HCT116 (cell line): ENCODE data around the gene SLC28A3. TPM values are rescaled to one million over a fixed set of nuclear protein-coding genes. Genes with fewer than 3 reads are reported as not detected.

Experiments
- ATAC-seq: fragments of 200-7000 bp; cut with Tn5 transposase; 2 replicates; pipeline ENCODE4 v1.9.1; 2020; ENCODE audit warnings: mild to moderate bottlenecking, moderate library complexity
- BruUV-seq: library from RNA; stranded (reverse); fragments of 400-500 nt; replicated peaks from 2 replicates; lab custom pipeline; 2021; lab: Mats Ljungman, UMichigan
- CTCF ChIA-PET: fragments of 300-600 bp; sonication (Branson Sonifier 250); formaldehyde crosslinking; loops from one replicate; lab custom pipeline; 2021; ENCODE audit warnings: antibody characterized with exemption; lab: Charles Lee
- POLR2A ChIA-PET: fragments of 300-600, 350-600 bp; sonication (Branson Sonifier 250); formaldehyde crosslinking; loops from one replicate; lab custom pipeline; 2021; ENCODE audit warnings: antibody characterized with exemption; lab: Charles Lee
- RAD21 ChIA-PET, 2 experiments: fragments of 300-600 bp; sonication (Branson Sonifier 250); formaldehyde crosslinking; loops; one replicate each; lab custom pipeline; 2023; ENCODE audit warnings: low total read pairs in 2 of 2; ENCODE audit not compliant: uncharacterized antibody in 2 of 2, unreplicated experiment in 2 of 2, low non-redundant PET in 1 of 2; lab: Charles Lee
- DNase-seq: peaks from one replicate; pipeline ENCODE4 v3.0.0-alpha.2; 2010; ENCODE audit warnings: low read depth, low spot score
- H2AFZ ChIP-seq: fragments of 200-600 bp; shearing (Covaris generic), sonication (generic); 2 replicates; pipeline ENCODE4 v1.6.1; 2017; ENCODE audit warnings: low read depth, mixed run types, mixed read lengths, antibody characterized with exemption, low read length; ENCODE audit not compliant: poor library complexity, severe bottlenecking
- H3K27ac ChIP-seq: 2 replicates; pipeline ENCODE4 v1.5.1; 2012; ENCODE audit warnings: low read depth, low read length
- H3K27me3 ChIP-seq: fragments of 200-600 bp; sonication (generic); 2 replicates; pipeline ENCODE4 v1.6.1; 2016; ENCODE audit warnings: mixed run types, low read length, mixed read lengths; ENCODE audit not compliant: insufficient read depth
- H3K36me3 ChIP-seq, 2 experiments: fragments of 200-500 bp in 1 of 2; fragments of 200-600 bp in 1 of 2; sonication (Bioruptor generic) in 1 of 2; sonication (generic) in 1 of 2; 2 replicates each; pipeline versions ENCODE4 v1.5.1 to v1.6.1; 2014 to 2016; ENCODE audit warnings: low read length in 2 of 2, inconsistent platforms in 1 of 2, mixed read lengths in 1 of 2, mixed run types in 1 of 2; ENCODE audit not compliant: insufficient read depth in 2 of 2, control insufficient read depth in 1 of 2
- H3K4me1 ChIP-seq, 2 experiments: fragments of 200-600 bp in 1 of 2; sonication (generic) in 1 of 2; 2 replicates each; pipeline versions ENCODE4 v1.5.1 to v1.6.1; 2012 to 2017; ENCODE audit warnings: low read length in 2 of 2, inconsistent platforms in 1 of 2, mild to moderate bottlenecking in 1 of 2, mixed read lengths in 1 of 2, mixed run types in 1 of 2, moderate library complexity in 1 of 2; ENCODE audit not compliant: insufficient read depth in 2 of 2, control insufficient read depth in 1 of 2
- H3K4me2 ChIP-seq: fragments of 200-600 bp; sonication (generic); 2 replicates; pipeline ENCODE4 v1.6.1; 2017; ENCODE audit warnings: mixed run types, low read length, mixed read lengths
- H3K4me3 ChIP-seq, 2 experiments: fragments of 200-600 bp in 1 of 2; sonication (generic) in 1 of 2; replicated peaks in 1 of 2; 2 replicates each; pipeline ENCODE4 v1.5.1; 2011 to 2016; ENCODE audit warnings: low read length in 2 of 2, control low read depth in 1 of 2, low read depth in 1 of 2, mild to moderate bottlenecking in 1 of 2, mixed read lengths in 1 of 2, mixed run types in 1 of 2
- H3K79me2 ChIP-seq: fragments of 200-600 bp; sonication (generic); 2 replicates; pipeline ENCODE4 v1.6.1; 2017; ENCODE audit warnings: mild to moderate bottlenecking, mixed run types, low read length, moderate library complexity, mixed read lengths; ENCODE audit not compliant: insufficient read depth
- H3K9ac ChIP-seq: fragments of 200-600 bp; sonication (generic); 2 replicates; pipeline ENCODE4 v1.6.1; 2016; ENCODE audit warnings: low read length, mixed read lengths
- H3K9me2 ChIP-seq: fragments of 200-600 bp; sonication (generic), shearing (Covaris generic); 2 replicates; pipeline ENCODE4 v1.6.1; 2017; ENCODE audit warnings: mixed run types, mild to moderate bottlenecking, moderate library complexity; ENCODE audit not compliant: insufficient read depth
- H3K9me3 ChIP-seq, 2 experiments: fragments of 200-500 bp in 1 of 2; fragments of 200-600 bp in 1 of 2; sonication (Bioruptor generic) in 1 of 2; sonication (generic) in 1 of 2; 2 replicates each; pipeline ENCODE4 v1.6.1; 2014 to 2017; ENCODE audit warnings: low read length in 2 of 2, mixed read lengths in 2 of 2, inconsistent platforms in 1 of 2, low read depth in 1 of 2, mild to moderate bottlenecking in 1 of 2, mixed run types in 1 of 2, moderate library complexity in 1 of 2; ENCODE audit not compliant: control insufficient read depth in 1 of 2, insufficient read depth in 1 of 2
- H4K20me1 ChIP-seq: fragments of 200-600 bp; sonication (generic), shearing (Covaris generic); 2 replicates; pipeline ENCODE4 v1.6.1; 2017; ENCODE audit warnings: mixed run types, mild to moderate bottlenecking, moderate library complexity; ENCODE audit not compliant: insufficient read depth
- CBX3 ChIP-seq: IDR thresholded peaks from 2 replicates; pipeline ENCODE4 v1.6.1; 2012; ENCODE audit warnings: low read depth
- CEBPB ChIP-seq: IDR thresholded peaks from 2 replicates; pipeline ENCODE4 v1.6.1; 2012; ENCODE audit warnings: low read depth
- EGR1 ChIP-seq: IDR thresholded peaks from 2 replicates; pipeline ENCODE4 v1.6.1; 2012; ENCODE audit warnings: low read depth
- ELF1 ChIP-seq: IDR thresholded peaks from 2 replicates; pipeline ENCODE4 v1.6.1; 2012; ENCODE audit warnings: low read depth, borderline replicate concordance
- EZH2 ChIP-seq: fragments of 200-600 bp; sonication (generic); IDR thresholded peaks from 2 replicates; pipeline ENCODE4 v1.6.1; 2017; ENCODE audit warnings: antibody characterized with exemption, mixed run types
- EZH2phosphoT487 ChIP-seq: fragments of 200-600 bp; IDR thresholded peaks from 2 replicates; pipeline ENCODE4 v1.6.1; 2018; ENCODE audit warnings: antibody characterized with exemption, borderline replicate concordance
- FOSL1 ChIP-seq: IDR thresholded peaks from 2 replicates; pipeline ENCODE4 v1.6.1; 2012; ENCODE audit warnings: low read depth
- JUND ChIP-seq: IDR thresholded peaks from 2 replicates; pipeline ENCODE4 v1.6.1; 2012
- POLR2AphosphoS5 ChIP-seq: IDR thresholded peaks from 2 replicates; pipeline ENCODE4 v1.6.1; 2011; ENCODE audit warnings: mild to moderate bottlenecking, low read depth, low read length, moderate library complexity
- RAD21 ChIP-seq: IDR thresholded peaks from 2 replicates; pipeline ENCODE4 v1.6.1; 2012; ENCODE audit warnings: low read depth, mild to moderate bottlenecking
- SIN3A ChIP-seq: IDR thresholded peaks from 2 replicates; pipeline ENCODE4 v1.6.1; 2012; ENCODE audit warnings: low read depth
- SP1 ChIP-seq: IDR thresholded peaks from 2 replicates; pipeline ENCODE4 v1.6.1; 2012; ENCODE audit warnings: low read depth
- SRF ChIP-seq: IDR thresholded peaks from 2 replicates; pipeline ENCODE4 v1.6.1; 2012; ENCODE audit warnings: low read depth
- ZFX ChIP-seq: fragments of 450-650 bp; IDR thresholded peaks from 2 replicates; pipeline ENCODE4 v1.6.1; 2017
- intact Hi-C: fragments of 100-400 bp; cut with micrococcal nuclease; formaldehyde crosslinking; loops from 2 replicates; pipeline ENCODE4 v1.10.0; 2022
- total RNA-seq: library from RNA; stranded (reverse); gene quantifications from one replicate; pipeline ENCODE4 v1.2.1, GENCODE V29; 2021; ENCODE audit not compliant: unreplicated experiment
- TF ChIP-seq, protein P1 (sequence below): IDR thresholded peaks from 2 replicates; pipeline ENCODE4 v1.6.1; 2012
- TF ChIP-seq, protein P2 (sequence below): IDR thresholded peaks from 2 replicates; pipeline ENCODE4 v1.6.1; 2012
- TF ChIP-seq, protein P3 (sequence below): IDR thresholded peaks from 2 replicates; pipeline ENCODE4 v1.6.1; 2011; ENCODE audit warnings: mild to moderate bottlenecking, low read length, moderate library complexity; ENCODE audit not compliant: insufficient replicate concordance; ENCODE audit errors: extremely low read depth

Gene SLC28A3
- total RNA-seq, 1 experiment from 2014 or later: not detected

DNA sequence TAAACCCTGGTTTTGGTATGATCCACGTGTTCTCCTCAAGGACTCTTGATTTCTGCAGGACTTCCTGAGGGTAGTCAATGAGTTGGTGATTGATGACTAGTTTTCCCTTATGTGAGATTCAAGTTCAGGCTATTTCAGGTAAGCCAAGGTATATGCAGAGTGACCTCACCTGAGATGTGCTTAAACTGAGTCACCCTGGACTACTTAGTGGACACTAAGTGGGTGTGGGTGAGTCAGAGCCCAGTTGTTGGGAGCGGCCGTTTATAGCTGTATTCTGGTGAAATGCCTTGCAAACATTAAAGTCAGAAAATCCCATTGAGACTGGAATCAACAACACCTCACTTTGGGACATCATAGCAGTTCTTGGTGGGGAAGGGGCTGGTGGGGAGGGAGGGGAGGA lies 62.9 kb downstream of the SLC28A3 start:
- H3K4me1 ChIP-seq: peaks cover 0 to 17% of the 10 kb centered on the region in 2 experiments; a peak in 2 of 4 replicates
- peak overlapping the region; percentile 57 for H3K4me2 ChIP-seq
- BruUV-seq: no TSS peak
- CTCF ChIA-PET: interaction anchor here (1.6 to 3.1 kb wide), 2 partner anchors 16 to 17 kb away, joined by 4 to 14 read pairs; no protein-coding TSS in a partner anchor
- intact Hi-C loops: no loop called here
- H3K27ac ChIP-seq: no peak overlapping the region
- DNase-seq: peak; percentile 67
- H3K79me2 ChIP-seq: no peaks in the 10 kb centered on the region
- H3K36me3 ChIP-seq: no peaks in the 10 kb centered on the region
- H3K9me3 ChIP-seq: no peaks in the 10 kb centered on the region
- no peak overlapping the region for H3K9ac ChIP-seq
- ATAC-seq: peak; percentile 66
- H4K20me1 ChIP-seq: no peaks in the 10 kb centered on the region
- no peaks in the 10 kb centered on the region for H3K27me3 ChIP-seq
- no peak overlapping the region for H2AFZ ChIP-seq
- no peaks in the 10 kb centered on the region for H3K9me2 ChIP-seq
- POLR2A ChIA-PET: interaction anchor here (0.6 to 1.1 kb wide), 4 partner anchors 14 to 343 kb away, joined by 3 to 4 read pairs (median 4); partner anchors contain the start of genes HNRNPK and RMI1
- TF ChIP-seq JUND (peak; percentile 82), EZH2phosphoT487 (no peak), SP1 (peak; percentile 68), ZFX (no peak), RAD21 (no peak), SRF (no peak), POLR2AphosphoS5 (no peak), EZH2 (no peak), SIN3A (peak; percentile 38; the same call in 1 of the 2 replicates), EGR1 (peak; percentile 75), CEBPB (peak; percentile 62), CBX3 (peak; percentile 38; the same call in 1 of the 2 replicates), ELF1 (no peak), FOSL1 (peak; percentile 87)
- TF ChIP-seq, protein P1, sequence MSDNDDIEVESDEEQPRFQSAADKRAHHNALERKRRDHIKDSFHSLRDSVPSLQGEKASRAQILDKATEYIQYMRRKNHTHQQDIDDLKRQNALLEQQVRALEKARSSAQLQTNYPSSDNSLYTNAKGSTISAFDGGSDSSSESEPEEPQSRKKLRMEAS: 0 out of 2 replicates have a peak, but pooled peaks have one; percentile 29
- TF ChIP-seq, protein P2, sequence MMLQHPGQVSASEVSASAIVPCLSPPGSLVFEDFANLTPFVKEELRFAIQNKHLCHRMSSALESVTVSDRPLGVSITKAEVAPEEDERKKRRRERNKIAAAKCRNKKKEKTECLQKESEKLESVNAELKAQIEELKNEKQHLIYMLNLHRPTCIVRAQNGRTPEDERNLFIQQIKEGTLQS: peak; percentile 41; the same call in 1 of the 2 replicates
- TF ChIP-seq, protein P3, sequence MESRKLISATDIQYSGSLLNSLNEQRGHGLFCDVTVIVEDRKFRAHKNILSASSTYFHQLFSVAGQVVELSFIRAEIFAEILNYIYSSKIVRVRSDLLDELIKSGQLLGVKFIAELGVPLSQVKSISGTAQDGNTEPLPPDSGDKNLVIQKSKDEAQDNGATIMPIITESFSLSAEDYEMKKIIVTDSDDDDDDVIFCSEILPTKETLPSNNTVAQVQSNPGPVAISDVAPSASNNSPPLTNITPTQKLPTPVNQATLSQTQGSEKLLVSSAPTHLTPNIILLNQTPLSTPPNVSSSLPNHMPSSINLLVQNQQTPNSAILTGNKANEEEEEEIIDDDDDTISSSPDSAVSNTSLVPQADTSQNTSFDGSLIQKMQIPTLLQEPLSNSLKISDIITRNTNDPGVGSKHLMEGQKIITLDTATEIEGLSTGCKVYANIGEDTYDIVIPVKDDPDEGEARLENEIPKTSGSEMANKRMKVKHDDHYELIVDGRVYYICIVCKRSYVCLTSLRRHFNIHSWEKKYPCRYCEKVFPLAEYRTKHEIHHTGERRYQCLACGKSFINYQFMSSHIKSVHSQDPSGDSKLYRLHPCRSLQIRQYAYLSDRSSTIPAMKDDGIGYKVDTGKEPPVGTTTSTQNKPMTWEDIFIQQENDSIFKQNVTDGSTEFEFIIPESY: no peak
- H3K4me3 ChIP-seq: no peak overlapping the region
- RAD21 ChIA-PET: interaction anchor here (0.5 to 0.7 kb wide), 3 partner anchors 14 to 67 kb away, joined by 3 to 6 read pairs (median 3); no protein-coding TSS in a partner anchor
